Fibroblast of lung (primary cell): ENCODE measurements around the gene IDUA.

Experiments
- CTCF ChIP-seq, 2 donors: IDR thresholded peaks in 1 of 2; conservative IDR thresholded peaks in 1 of 2; 1 replicate in 1 of 2; 2 replicates in 1 of 2; pipeline ENCODE4 v1.5.1; 2011 to 2012; ENCODE audit warnings: low read length in 2 of 2, control low read depth in 1 of 2, inconsistent platforms in 1 of 2, low read depth in 1 of 2, mild to moderate bottlenecking in 1 of 2
- EZH2 ChIP-seq: IDR thresholded peaks from 2 replicates; pipeline ENCODE4 v1.5.1; 2012; ENCODE audit warnings: low read length, control low read depth, mild to moderate bottlenecking; ENCODE audit errors: missing control alignments

DNA sequence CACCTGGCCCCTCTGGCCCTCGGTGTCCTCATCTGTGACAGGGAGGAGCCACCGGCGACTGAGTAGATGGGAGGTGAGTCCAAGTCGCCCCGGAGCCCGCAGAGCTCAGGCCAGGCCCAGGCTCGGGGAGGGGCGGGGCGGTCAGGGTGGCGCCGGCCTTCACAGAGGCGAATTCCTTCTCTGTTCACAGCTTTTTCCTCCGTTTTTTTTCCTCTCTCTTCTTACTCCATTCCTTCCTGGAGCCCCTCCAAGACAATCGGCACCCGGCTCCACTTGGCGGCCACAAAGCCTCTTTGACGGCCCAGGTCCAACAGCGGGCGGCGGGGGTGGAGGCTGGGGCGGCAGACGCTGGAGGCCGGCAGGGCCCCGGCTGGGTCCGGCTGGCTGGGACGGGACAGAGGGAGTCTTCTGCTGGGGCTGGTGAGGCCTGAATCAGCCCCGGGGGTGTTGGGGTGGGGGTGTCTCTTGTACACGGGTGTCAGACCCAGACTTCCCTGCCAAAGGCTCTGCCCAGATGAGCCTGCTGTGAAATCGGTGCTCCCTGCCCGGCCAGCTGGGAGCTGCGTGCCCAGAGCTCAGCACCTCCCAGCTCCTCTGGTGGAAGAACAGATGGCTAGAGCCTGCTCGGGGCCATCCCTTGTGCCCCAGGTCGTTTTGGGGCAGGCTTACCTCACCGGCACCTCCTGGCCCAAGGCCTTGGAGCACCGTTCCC is 47.2 kb downstream of the IDUA start:
- TF ChIP-seq CTCF (conservative IDR thresholded peaks at IDR 0.05 in 1 of 2, IDR thresholded peaks at IDR 0.05 in 1 of 2; ENCODE audit: low read depth in 1 of 2, low read length in 2 of 2) (no peak), EZH2 (no peak)
